ENCODE results near the gene GULP1. TPM values are rescaled to one million over a fixed set of nuclear protein-coding genes. Genes with fewer than 3 reads are reported as not detected.

Gene GULP1
- total and polyA plus RNA-seq, 7 experiments from 2014 or later: not detected

- Histone ChIP-seq H3K27me3 (ENCODE audit: control insufficient read depth in 2 of 2, insufficient read depth in 2 of 2, low read length in 2 of 2) (no peaks in the 10 kb centered on the region), H3K9me3 (ENCODE audit: control insufficient read depth in 2 of 3, low read length in 3 of 3) (no peaks in the 10 kb centered on the region), H3K27ac (ENCODE audit: low read depth, low read length) (no peak overlapping the region), H3K4me1 (ENCODE audit: control insufficient read depth in 2 of 2, insufficient read depth in 2 of 2, low read length in 2 of 2) (no peaks in the 10 kb centered on the region), H3K36me3 (ENCODE audit: control insufficient read depth in 2 of 3, insufficient read depth in 3 of 3, low read length in 3 of 3) (no peaks in the 10 kb centered on the region), H3K4me3 (ENCODE audit: low read length) (no peak overlapping the region)
- no peak for DNase-seq
- Mint-ChIP-seq H3K27me3 (no peaks in the 10 kb centered on the region), H3K27ac (no peak overlapping the region), H3K4me1 (no peaks in the 10 kb centered on the region), H3K36me3 (no peaks in the 10 kb centered on the region), H3K4me3 (no peak overlapping the region), H3K9me3 (no peaks in the 10 kb centered on the region)
- ChIA-PET POLR2A (no interaction called here), CTCF (no interaction called here)
- intact Hi-C loops (cut with micrococcal nuclease): no loop called here
- ATAC-seq: no peak
Measured at GRCh38 chr2:188569431-188570165, 277.9 kb downstream of the GULP1 start.

GRCh38 chr2:188570370-188570769 lies 278.7 kb downstream of the GULP1 start:
- DNase-seq (no peak), ATAC-seq (no peak)
- no peak overlapping the region for H3K4me3 Mint-ChIP-seq
- Histone ChIP-seq H3K27ac (ENCODE audit: low read depth, low read length) (no peak overlapping the region), H3K36me3 (ENCODE audit: control insufficient read depth in 2 of 3, insufficient read depth in 3 of 3, low read length in 3 of 3) (no peaks in the 10 kb centered on the region), H3K27me3 (ENCODE audit: control insufficient read depth in 2 of 2, insufficient read depth in 2 of 2, low read length in 2 of 2) (no peaks in the 10 kb centered on the region), H3K4me3 (ENCODE audit: low read length) (no peak overlapping the region), H3K9me3 (ENCODE audit: control insufficient read depth in 2 of 3, low read length in 3 of 3) (no peaks in the 10 kb centered on the region), H3K4me1 (ENCODE audit: control insufficient read depth in 2 of 2, insufficient read depth in 2 of 2, low read length in 2 of 2) (no peaks in the 10 kb centered on the region)
- H3K27me3 Mint-ChIP-seq: peaks cover 0 to 4% (median 0%) of the 10 kb centered on the region in 5 donors
- ChIA-PET CTCF (no interaction called here), POLR2A (no interaction called here)
- H3K9me3 Mint-ChIP-seq: no peaks in the 10 kb centered on the region
- intact Hi-C loops (cut with micrococcal nuclease): no loop called here
- no peak overlapping the region for H3K27ac Mint-ChIP-seq
- no peaks in the 10 kb centered on the region for H3K4me1 Mint-ChIP-seq
- H3K36me3 Mint-ChIP-seq: no peaks in the 10 kb centered on the region

- Histone ChIP-seq H3K27ac (ENCODE audit: low read depth, low read length) (no peak overlapping the region), H3K9me3 (ENCODE audit: control insufficient read depth in 2 of 3, low read length in 3 of 3) (no peaks in the 10 kb centered on the region), H3K4me1 (ENCODE audit: control insufficient read depth in 2 of 2, insufficient read depth in 2 of 2, low read length in 2 of 2) (no peaks in the 10 kb centered on the region), H3K4me3 (ENCODE audit: low read length) (no peak overlapping the region), H3K27me3 (ENCODE audit: control insufficient read depth in 2 of 2, insufficient read depth in 2 of 2, low read length in 2 of 2) (no peaks in the 10 kb centered on the region), H3K36me3 (ENCODE audit: control insufficient read depth in 2 of 3, insufficient read depth in 3 of 3, low read length in 3 of 3) (no peaks in the 10 kb centered on the region)
- Mint-ChIP-seq H3K4me3 (no peak overlapping the region), H3K27ac (no peak overlapping the region), H3K27me3 (peaks cover 0 to 4% (median 0%) of the 10 kb centered on the region in 5 donors), H3K4me1 (no peaks in the 10 kb centered on the region), H3K9me3 (no peaks in the 10 kb centered on the region), H3K36me3 (no peaks in the 10 kb centered on the region)
- DNase-seq (no peak), ATAC-seq (no peak)
- CTCF ChIA-PET: no interaction called here
- POLR2A ChIA-PET: no interaction called here
- intact Hi-C loops (cut with micrococcal nuclease): no loop called here
Measured at GRCh38 chr2:188571543-188572303, 280.0 kb downstream of the GULP1 start.

- Mint-ChIP-seq H3K9me3 (no peaks in the 10 kb centered on the region), H3K4me3 (no peak overlapping the region), H3K36me3 (no peaks in the 10 kb centered on the region), H3K4me1 (no peaks in the 10 kb centered on the region), H3K27ac (no peak overlapping the region), H3K27me3 (peaks cover 0 to 4% (median 0%) of the 10 kb centered on the region in 5 donors)
- ATAC-seq: no peak
- Histone ChIP-seq H3K9me3 (ENCODE audit: control insufficient read depth in 2 of 3, low read length in 3 of 3) (no peaks in the 10 kb centered on the region), H3K36me3 (ENCODE audit: control insufficient read depth in 2 of 3, insufficient read depth in 3 of 3, low read length in 3 of 3) (no peaks in the 10 kb centered on the region), H3K27ac (ENCODE audit: low read depth, low read length) (no peak overlapping the region), H3K4me3 (ENCODE audit: low read length) (no peak overlapping the region), H3K4me1 (ENCODE audit: control insufficient read depth in 2 of 2, insufficient read depth in 2 of 2, low read length in 2 of 2) (no peaks in the 10 kb centered on the region), H3K27me3 (ENCODE audit: control insufficient read depth in 2 of 2, insufficient read depth in 2 of 2, low read length in 2 of 2) (no peaks in the 10 kb centered on the region)
- intact Hi-C loops (cut with micrococcal nuclease): no loop called here
- ChIA-PET CTCF (no interaction called here), POLR2A (no interaction called here)
- DNase-seq: no peak
Measured at GRCh38 chr2:188572592-188572991, 280.9 kb downstream of the GULP1 start.

DNA sequence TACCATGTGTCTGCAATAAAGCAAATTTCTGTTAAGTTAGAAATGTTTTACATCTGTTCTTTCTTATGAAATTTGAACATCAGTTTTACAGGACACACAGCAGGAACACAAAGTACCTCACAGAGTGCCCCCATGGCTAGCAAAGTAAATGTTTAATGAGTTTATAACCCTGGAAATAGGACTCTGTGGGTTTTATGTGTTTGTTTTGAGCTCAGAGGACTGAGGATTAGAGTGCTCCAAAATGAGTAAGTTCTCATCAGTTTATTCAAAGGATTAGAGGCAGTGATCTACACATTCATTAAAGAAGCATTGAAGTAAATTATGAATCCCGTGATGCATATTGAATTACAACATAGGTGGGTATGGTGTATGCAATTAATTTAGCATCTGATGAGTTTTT lies 281.8 kb downstream of the GULP1 start:
- DNase-seq (no peak), ATAC-seq (no peak)
- Mint-ChIP-seq H3K4me1 (no peaks in the 10 kb centered on the region), H3K27me3 (peaks cover 0 to 4% (median 0%) of the 10 kb centered on the region in 5 donors), H3K9me3 (no peaks in the 10 kb centered on the region), H3K36me3 (no peaks in the 10 kb centered on the region), H3K27ac (no peak overlapping the region), H3K4me3 (no peak overlapping the region)
- H3K36me3 ChIP-seq (ENCODE audit: control insufficient read depth in 2 of 3, insufficient read depth in 3 of 3, low read length in 3 of 3): no peaks in the 10 kb centered on the region
- ChIA-PET POLR2A (no interaction called here), CTCF (no interaction called here)
- H3K4me3 ChIP-seq (ENCODE audit: low read length): no peak overlapping the region
- H3K9me3 ChIP-seq (ENCODE audit: control insufficient read depth in 2 of 3, low read length in 3 of 3): no peaks in the 10 kb centered on the region
- no peak overlapping the region for H3K27ac ChIP-seq (ENCODE audit: low read depth, low read length)
- H3K27me3 ChIP-seq (ENCODE audit: control insufficient read depth in 2 of 2, insufficient read depth in 2 of 2, low read length in 2 of 2): no peaks in the 10 kb centered on the region
- intact Hi-C loops (cut with micrococcal nuclease): no loop called here
- H3K4me1 ChIP-seq (ENCODE audit: control insufficient read depth in 2 of 2, insufficient read depth in 2 of 2, low read length in 2 of 2): no peaks in the 10 kb centered on the region

- intact Hi-C loops (cut with micrococcal nuclease): no loop called here
- Mint-ChIP-seq H3K27ac (no peak overlapping the region), H3K27me3 (peaks cover 0 to 4% (median 0%) of the 10 kb centered on the region in 5 donors), H3K36me3 (no peaks in the 10 kb centered on the region), H3K4me3 (no peak overlapping the region), H3K9me3 (no peaks in the 10 kb centered on the region), H3K4me1 (no peaks in the 10 kb centered on the region)
- no peaks in the 10 kb centered on the region for H3K27me3 ChIP-seq (ENCODE audit: control insufficient read depth in 2 of 2, insufficient read depth in 2 of 2, low read length in 2 of 2)
- H3K36me3 ChIP-seq (ENCODE audit: control insufficient read depth in 2 of 3, insufficient read depth in 3 of 3, low read length in 3 of 3): no peaks in the 10 kb centered on the region
- H3K4me3 ChIP-seq (ENCODE audit: low read length): no peak overlapping the region
- no peaks in the 10 kb centered on the region for H3K4me1 ChIP-seq (ENCODE audit: control insufficient read depth in 2 of 2, insufficient read depth in 2 of 2, low read length in 2 of 2)
- H3K27ac ChIP-seq (ENCODE audit: low read depth, low read length): no peak overlapping the region
- no peaks in the 10 kb centered on the region for H3K9me3 ChIP-seq (ENCODE audit: control insufficient read depth in 2 of 3, low read length in 3 of 3)
- ChIA-PET CTCF (no interaction called here), POLR2A (no interaction called here)
- ATAC-seq (no peak), DNase-seq (no peak)
Measured at GRCh38 chr2:188576006-188576405, 284.3 kb downstream of the GULP1 start.

GRCh38 chr2:188576651-188577050 lies 285.0 kb downstream of the GULP1 start:
- Histone ChIP-seq H3K9me3 (ENCODE audit: control insufficient read depth in 2 of 3, low read length in 3 of 3) (no peaks in the 10 kb centered on the region), H3K36me3 (ENCODE audit: control insufficient read depth in 2 of 3, insufficient read depth in 3 of 3, low read length in 3 of 3) (no peaks in the 10 kb centered on the region), H3K4me3 (ENCODE audit: low read length) (no peak overlapping the region), H3K27me3 (ENCODE audit: control insufficient read depth in 2 of 2, insufficient read depth in 2 of 2, low read length in 2 of 2) (no peaks in the 10 kb centered on the region), H3K27ac (ENCODE audit: low read depth, low read length) (no peak overlapping the region), H3K4me1 (ENCODE audit: control insufficient read depth in 2 of 2, insufficient read depth in 2 of 2, low read length in 2 of 2) (no peaks in the 10 kb centered on the region)
- no peak for DNase-seq
- no peak overlapping the region for H3K27ac Mint-ChIP-seq
- intact Hi-C loops (cut with micrococcal nuclease): no loop called here
- no peak overlapping the region for H3K4me3 Mint-ChIP-seq
- no peaks in the 10 kb centered on the region for H3K4me1 Mint-ChIP-seq
- no peaks in the 10 kb centered on the region for H3K9me3 Mint-ChIP-seq
- POLR2A ChIA-PET: no interaction called here
- CTCF ChIA-PET: no interaction called here
- ATAC-seq: no peak
- peaks cover 0 to 4% (median 0%) of the 10 kb centered on the region in 5 donors for H3K27me3 Mint-ChIP-seq
- no peaks in the 10 kb centered on the region for H3K36me3 Mint-ChIP-seq
